Suprapubic skin (tissue), 4 donors: ENCODE data around the gene WDR46.

Experiments
- CTCF ChIP-seq, 2 donors: fragments of 200-600 bp in 1 of 2; fragments of 450-650 bp in 1 of 2; sonication (generic) in 1 of 2; IDR thresholded peaks; one replicate each; pipeline ENCODE4 v1.5.1; 2016 to 2019; ENCODE audit warnings: antibody characterized with exemption in 2 of 2, mild to moderate bottlenecking in 1 of 2, moderate library complexity in 1 of 2
- EP300 ChIP-seq: sonication (generic); formaldehyde crosslinking; IDR thresholded peaks from one replicate; pipeline ENCODE4 v1.6.1; 2017; ENCODE audit warnings: antibody characterized with exemption
- POLR2A ChIP-seq, 2 donors: fragments of 450-650 bp; IDR thresholded peaks; one replicate each; pipeline ENCODE4 v1.6.1; 2017; ENCODE audit warnings: antibody characterized with exemption in 2 of 2, mild to moderate bottlenecking in 2 of 2, moderate library complexity in 2 of 2
- POLR2AphosphoS5 ChIP-seq, 3 donors: sonication (generic); formaldehyde crosslinking; IDR thresholded peaks; one replicate each; pipeline ENCODE4 v1.6.1; 2017; ENCODE audit warnings: antibody characterized with exemption in 3 of 3

- no peak for TF ChIP-seq POLR2A (IDR thresholded peaks at IDR 0.05)
- no peak for TF ChIP-seq CTCF (IDR thresholded peaks at IDR 0.05)
- no peak for TF ChIP-seq EP300
- TF ChIP-seq POLR2AphosphoS5 (IDR thresholded peaks at IDR 0.05), result no peak
These were observed 34.5 kb upstream of the WDR46 start for GRCh38 chr6:33323623-33323948.
